Stimulated activated CD4-positive, alpha-beta T cell treated with anti-CD3 and anti-CD28 coated beads, TNF-alpha, amount 100 ng/mL, for 4 hours (primary cell): ENCODE data around the gene FLT4.
"Not testable (repeated sequence)": the region's sequence is repeated elsewhere in the genome, so short reads cannot be mapped to it uniquely, and the experiment has no call there.

ENCODE experiments used
- DNase-seq, 3 experiments: peaks; one replicate each; pipeline ENCODE4 v3.0.0-alpha.2; 2020; ENCODE audit warnings: low read depth in 3 of 3

FLT4 gene

GRCh38 chr5:180649297-180650039 lies at the start of gene FLT4:
Gene FLT4 (minus strand): TSS chr5:180649600. CDS start chr5:180649545, 55 bp downstream.
- no peak for DNase-seq

DNA sequence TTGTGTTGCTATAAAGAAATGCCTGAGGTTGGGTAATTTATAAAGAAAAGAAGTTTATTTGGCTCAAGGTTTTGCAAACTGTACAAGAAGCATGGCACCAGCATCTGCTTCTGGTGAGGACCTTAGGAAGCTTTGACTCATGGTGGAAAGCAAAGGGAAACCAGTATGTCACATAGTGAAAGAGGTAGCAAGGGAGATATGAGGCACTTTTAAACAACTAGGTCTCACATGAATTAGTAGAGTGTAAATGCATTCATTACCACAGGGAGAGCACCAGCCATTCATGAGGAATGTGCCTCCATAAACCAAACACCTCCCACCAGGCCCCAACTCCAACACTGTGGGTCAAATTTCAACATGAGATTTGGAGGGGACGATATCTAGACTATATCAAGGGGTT lies 49.6 kb upstream of the FLT4 start:
- DNase-seq: no peak

GRCh38 chr5:180696116-180696515 lies 46.7 kb upstream of the FLT4 start:
- DNase-seq: no peak

DNA sequence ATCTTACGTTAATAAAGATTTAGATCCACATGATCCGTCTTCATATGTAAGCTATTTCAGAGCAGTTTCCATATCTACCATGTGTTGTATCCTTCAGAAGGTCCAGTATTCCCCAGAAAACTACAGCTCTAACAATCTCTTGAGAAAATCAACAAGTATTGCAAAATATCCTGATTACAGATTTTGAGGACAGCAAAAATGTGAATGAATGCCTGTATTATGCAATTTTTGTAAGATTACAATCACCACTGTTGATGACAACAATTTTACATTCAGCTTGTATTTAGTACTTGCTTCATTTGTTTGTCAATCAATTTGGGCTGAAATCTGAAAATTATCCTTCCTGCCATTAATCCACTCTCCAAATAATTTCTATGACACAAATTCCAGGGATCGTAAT lies 43.0 kb upstream of the FLT4 start:
- no peak for DNase-seq

DNA sequence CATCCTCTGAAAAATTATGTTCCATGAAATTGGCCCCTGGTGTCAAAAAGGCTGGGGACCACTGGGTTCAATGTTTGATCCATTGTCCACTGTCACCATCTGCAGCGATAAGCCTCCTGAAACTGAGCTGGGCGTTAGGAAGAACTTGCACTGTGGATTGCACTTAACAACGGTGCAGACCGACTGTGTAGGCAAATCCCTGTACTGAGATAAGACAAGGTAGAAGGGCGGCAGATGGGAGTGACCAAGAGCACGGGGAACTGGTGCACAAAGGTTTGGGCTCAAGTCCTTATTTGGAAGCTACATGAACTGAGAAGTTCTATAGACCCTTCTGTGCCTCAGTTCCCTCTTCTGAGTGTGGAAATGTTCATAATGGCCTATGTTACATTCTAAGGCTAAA lies 41.6 kb upstream of the FLT4 start:
- DNase-seq: no peak

- no peak for DNase-seq
These were observed 41.2 kb upstream of the FLT4 start for GRCh38 chr5:180690562-180690961.

DNA sequence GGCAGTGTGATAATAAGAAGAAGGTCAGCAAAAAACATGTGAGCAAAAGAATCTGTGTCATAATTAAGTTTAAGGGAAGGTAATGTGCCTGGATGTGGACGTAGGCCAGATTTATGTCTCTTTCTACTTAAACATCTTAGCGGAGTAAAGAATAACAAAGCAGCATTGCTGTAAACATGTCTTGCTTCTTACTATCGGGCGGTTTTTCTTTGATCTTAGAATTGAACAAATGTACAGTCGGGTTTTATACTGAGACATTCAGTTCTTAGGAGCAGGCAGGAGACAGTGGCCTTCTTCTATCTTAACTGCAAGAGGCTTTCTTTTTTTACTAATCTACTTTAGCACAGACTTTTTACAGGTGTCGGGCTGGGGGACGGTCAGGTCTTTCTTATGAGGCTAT lies 40.4 kb upstream of the FLT4 start:
- no peak for DNase-seq

DNA sequence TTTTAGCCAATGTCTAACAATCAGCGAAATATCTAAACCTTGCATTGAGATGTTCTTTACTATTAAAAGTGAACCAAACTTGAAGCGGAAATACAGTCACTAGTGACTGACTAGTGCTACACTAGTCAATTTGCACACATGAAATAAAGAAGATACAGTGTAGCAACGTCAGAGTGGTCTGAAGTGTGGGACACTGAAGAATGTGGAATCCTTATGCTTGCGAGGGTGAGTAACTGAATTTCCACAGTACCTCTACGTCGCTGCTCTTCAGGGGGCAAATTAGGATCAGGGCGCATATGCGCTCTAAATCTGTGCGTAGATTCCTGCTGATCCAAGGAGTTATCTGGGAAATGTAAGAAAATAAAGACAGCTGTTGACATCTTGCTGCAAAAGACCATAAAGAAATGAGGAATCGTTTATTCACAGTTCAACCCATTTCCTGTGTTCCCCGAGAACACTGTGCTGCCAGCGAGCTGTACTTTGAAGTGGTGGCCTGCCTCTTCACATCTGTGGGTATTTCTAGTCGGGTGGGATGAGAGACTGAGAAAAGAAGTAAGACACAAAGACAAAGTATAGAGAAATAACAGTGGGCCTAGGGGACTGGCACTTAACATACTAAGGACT lies 39.8 kb upstream of the FLT4 start:
- peak in 1 of 3 experiments; percentile 13 for DNase-seq

DNA sequence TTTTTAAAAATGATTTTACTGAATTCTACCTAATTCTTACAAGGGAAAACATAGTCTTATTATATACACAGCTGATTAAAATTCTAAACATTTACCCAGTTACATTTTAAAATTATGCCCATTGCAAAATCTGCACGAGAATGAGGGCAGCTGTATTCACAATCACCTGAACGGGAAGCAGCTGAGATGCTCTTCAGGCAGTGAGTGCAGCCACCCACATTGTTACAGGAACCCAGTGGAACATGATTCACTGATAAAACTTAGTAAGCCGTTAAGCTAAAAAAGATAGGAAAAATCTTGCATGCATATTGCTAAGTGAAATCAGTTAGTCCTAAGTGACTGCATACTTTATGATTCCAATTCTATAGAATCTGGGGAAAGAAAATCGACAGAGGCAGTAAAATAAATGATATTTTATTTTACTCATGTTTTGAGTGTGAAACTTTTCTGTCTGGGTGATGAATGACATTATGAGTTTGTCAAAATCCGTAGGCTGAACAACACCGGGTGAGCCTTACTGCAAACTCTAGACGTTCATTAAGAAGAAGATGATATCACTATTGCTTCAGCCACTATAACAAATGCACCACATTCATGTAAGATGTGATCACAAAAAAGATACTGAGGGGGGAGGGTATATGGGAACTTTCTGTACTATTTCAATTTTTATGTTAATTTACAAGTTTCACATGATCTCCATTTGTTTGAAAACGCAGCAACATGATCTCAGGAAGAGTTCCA lies 39.1 kb upstream of the FLT4 start:
- no peak for DNase-seq

DNA sequence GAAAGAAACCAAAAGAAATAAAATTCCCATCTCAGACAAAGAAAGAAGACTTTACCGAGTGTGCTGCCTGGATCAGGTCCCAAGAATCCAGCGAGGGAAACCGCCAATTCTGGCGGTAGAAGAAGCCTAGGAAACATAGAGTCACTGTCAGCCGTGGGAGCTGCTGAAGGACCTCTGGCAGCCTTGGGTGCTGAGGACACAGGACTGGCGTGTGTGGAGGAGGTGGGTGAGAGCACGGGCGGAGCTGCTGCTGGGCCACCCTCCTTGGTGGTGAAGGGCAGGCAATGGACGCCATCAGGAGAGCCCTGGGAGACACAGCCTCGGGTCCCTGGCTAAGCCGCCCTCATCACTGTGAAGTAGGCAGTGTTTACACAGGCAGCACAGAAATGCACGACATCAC lies 37.4 kb upstream of the FLT4 start:
- DNase-seq: not testable (repeated sequence)

GRCh38 chr5:180684623-180685161 lies 35.3 kb upstream of the FLT4 start:
- no peak for DNase-seq

DNA sequence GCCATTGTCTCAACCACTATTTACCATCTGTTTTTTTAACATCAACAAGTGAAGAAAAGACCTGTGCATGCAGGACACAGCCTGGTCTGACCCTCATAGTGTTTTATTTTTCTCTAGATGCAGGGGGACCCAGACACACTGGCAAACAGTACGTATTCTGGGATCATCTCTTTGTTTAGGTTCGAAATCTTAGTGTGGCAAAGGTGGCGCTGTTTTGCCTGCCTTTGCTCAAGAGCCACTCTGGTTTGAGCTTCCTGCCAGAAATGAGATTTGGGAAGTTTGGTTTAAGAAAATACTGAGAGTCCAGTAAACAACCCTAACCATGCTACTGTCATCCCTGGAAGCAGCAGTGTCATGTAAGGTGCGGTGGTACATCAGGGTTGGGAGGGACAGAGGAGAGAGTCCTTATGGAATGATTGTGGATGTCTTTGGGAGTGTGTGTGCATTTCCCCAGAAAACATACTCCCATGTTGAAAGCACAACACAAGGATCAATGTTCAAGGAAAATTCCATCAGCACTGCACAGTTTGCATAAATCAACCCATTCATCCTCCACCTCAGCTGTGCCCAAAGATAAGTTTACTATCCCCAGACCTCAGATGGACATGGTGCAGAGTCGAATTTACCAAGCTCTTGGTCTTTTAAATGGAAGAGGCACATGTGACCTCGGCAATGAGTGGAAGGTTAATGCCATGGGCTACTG lies 34.0 kb upstream of the FLT4 start:
- DNase-seq: no peak

DNA sequence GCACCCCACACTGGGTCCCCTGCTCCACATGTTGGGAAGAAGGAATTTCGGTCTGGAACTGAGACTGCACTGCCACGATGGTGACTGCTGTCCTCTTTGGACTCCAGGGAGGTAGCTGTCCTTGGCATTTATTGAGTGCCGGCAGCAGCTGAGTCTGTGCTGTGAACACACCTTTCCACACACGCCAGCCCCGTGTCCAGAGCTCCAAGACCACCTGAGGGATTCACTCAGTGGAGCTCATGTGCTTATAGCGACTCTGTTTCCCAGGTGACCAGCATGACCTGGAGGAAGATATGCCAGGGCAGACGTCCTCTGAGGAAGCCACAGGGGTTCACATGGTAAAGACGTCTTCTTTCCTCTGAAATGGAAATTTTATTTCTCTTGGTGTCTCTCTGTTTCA lies 33.2 kb upstream of the FLT4 start:
- no peak for DNase-seq

DNA sequence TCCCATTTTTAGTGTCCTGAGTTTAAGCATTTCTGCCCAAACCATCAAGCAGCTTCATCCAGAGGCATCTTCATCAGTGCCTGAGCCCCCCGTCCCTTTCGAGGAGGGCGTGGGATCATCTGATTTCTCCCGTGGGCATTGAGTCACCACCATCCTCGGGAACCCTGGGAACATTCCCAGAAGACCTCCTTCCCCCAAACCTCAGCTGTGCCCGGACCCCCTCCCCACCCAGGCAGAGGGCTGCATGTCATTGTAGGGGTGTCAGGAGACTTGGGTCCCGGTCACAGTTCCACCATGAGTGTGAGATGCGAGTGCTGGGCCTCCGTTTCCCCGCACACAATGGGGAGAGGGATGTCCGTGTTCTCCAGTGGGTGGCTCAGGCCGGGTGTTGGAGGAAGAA lies 32.6 kb upstream of the FLT4 start:
- DNase-seq: not testable (repeated sequence)

GRCh38 chr5:180678319-180678718 lies 28.9 kb upstream of the FLT4 start:
- not testable (repeated sequence) for DNase-seq

DNA sequence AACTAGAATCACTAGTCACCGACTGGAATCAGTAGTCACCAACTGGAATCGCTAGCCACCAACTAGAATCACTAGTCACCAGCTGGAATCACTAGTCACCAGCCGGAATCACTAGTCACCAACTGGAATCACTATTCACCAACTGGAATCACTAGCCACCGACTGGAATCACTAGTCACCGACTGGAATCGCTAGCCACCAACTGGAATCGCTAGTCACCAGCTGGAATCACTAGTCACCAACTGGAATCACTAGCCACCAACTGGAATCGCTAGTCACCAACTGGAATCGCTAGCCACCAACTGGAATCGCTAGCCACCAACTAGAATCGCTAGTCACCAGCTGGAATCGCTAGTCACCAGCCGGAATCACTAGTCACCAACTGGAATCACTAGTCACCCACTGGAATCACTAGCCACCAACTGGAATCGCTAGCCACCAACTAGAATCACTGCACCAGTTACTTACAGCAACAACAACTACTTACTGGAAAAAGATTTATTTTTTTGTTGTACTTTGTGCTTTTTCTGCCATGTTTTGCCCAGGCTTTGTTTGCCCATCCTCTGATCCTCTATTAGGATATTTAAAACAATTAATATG lies 25.7 kb upstream of the FLT4 start:
- no peak for DNase-seq

GRCh38 chr5:180674090-180674475 lies 24.7 kb upstream of the FLT4 start:
- not testable (repeated sequence) for DNase-seq

- DNase-seq: no peak
These were observed 24.1 kb upstream of the FLT4 start for GRCh38 chr5:180673371-180674089.

DNA sequence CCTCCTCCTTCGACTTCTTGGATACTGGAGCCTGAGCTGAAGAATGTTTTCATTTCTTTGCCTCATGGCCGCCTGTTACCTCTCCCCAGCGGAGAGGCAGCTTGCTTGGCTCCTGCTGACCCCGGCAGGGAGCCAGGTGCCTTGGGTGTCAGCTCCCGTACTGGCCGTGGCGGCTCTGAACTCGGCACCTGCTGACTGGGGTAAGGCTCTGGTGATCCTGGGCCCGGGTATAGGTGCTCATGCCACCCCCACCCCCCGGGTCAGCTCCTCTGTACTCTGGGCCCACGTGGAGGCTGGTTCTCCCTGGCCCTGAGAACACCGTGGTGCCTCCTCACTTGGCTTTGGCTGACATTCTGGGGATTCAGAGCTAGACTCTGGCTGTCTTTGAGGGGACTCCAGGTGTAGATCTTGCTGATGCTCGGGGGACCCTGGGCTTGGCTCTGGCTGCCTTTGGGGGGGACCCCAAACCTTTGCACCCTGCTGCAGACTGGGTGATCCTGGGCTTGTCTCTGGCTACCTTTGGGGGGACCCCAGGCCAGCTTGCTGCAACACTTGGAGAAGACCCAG lies 22.6 kb upstream of the FLT4 start:
- DNase-seq: not testable (repeated sequence)

DNA sequence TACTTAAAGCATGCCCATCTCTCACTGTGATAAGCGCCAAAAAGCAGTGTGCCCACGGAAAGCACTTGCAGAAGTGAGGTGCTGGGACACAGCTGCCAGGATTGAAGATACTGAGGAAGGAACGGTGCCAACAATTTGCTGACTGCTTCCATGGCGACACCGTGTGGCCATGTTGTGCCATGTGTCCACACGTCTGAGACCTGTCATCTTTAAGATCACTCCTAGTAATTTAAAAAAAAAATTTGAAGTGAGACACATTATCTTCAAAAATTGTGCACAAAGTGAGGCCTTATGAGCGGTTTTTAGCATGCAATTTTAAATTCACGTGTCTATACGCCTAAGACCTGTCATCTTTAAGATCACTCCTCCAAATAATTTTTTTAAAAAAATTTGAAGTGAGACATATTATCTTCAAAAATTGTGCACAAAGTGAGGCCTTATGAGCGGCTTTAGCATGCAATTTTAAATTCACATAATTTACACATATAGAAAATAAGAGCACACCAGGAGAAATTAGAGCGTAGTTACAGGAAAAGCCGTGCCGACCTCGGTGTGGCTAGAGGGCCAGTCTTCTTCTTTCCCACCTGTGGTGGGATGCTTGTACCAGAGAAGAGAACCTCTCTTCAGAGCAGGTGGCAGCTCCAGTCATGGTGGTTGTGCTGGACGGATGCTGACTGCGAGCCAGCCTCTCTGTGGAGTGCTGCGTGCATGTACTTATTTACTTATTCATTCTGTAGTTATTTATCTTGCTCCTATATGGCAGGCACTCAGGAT lies 21.4 kb upstream of the FLT4 start:
- DNase-seq: peak in 1 of 3 experiments; percentile 33
